Measurements from ENCODE around the gene FAM241B.

- no peak for TF ChIP-seq CTCF (IDR thresholded peaks at IDR 0.05)
- TF ChIP-seq POLR2A (IDR thresholded peaks at IDR 0.05): no peak
Observed at GRCh38 chr10:69655124-69655867, 25.2 kb downstream of the FAM241B start.

All from uterus (tissue), 2 donors.